ENCODE measurements around the gene PLCH1. TPM values are rescaled to one million over a fixed set of nuclear protein-coding genes. Genes with fewer than 3 reads are reported as not detected.

The PLCH1 gene
- total and polyA plus RNA-seq, 12 donors, result under 0.01 to 0.28 (median 0.10) TPM; not detected in 2

- H3K27ac ChIP-seq, result no peak overlapping the region
- no peaks in the 10 kb centered on the region for H3K36me3 ChIP-seq (replicated peaks in 1 of 2)
- no peaks in the 10 kb centered on the region for H3K27me3 ChIP-seq
- WGBS, 4 donors, result 73 to 81% (median 75%) methylated on average over 4 of the region's 4 CpGs
- H3K4me1 ChIP-seq (replicated peaks in 1 of 2), result no peaks in the 10 kb centered on the region
- TF ChIP-seq CTCF (IDR thresholded peaks at IDR 0.05), result no peak
- TF ChIP-seq POLR2A (IDR thresholded peaks at IDR 0.05), result no peak
- H3K9me3 ChIP-seq (replicated peaks in 1 of 3), result no peaks in the 10 kb centered on the region
- intact Hi-C loops (cut with DNase I), result no loop called here
- DNase-seq, result no peak
- H3K4me3 ChIP-seq, result no peak overlapping the region
These were observed 316.3 kb downstream of the PLCH1 start for GRCh38 chr3:155428563-155428962.

- intact Hi-C loops (cut with DNase I), result no loop called here
These were observed 318.2 kb downstream of the PLCH1 start for GRCh38 chr3:155426524-155427230.

GRCh38 chr3:155425396-155425795 lies 319.5 kb downstream of the PLCH1 start:
- no peaks in the 10 kb centered on the region for H3K36me3 ChIP-seq (replicated peaks in 1 of 2)
- intact Hi-C loops (cut with DNase I), result no loop called here
- no peaks in the 10 kb centered on the region for H3K4me1 ChIP-seq (replicated peaks in 1 of 2)
- no peak overlapping the region for H3K27ac ChIP-seq
- H3K27me3 ChIP-seq, result no peaks in the 10 kb centered on the region
- 71 to 78% (median 74%) methylated on average over 2 of the region's 2 CpGs for WGBS, 4 donors
- no peak for TF ChIP-seq CTCF (IDR thresholded peaks at IDR 0.05)
- no peak for TF ChIP-seq POLR2A (IDR thresholded peaks at IDR 0.05)
- H3K4me3 ChIP-seq, result no peak overlapping the region
- DNase-seq, result no peak
- no peaks in the 10 kb centered on the region for H3K9me3 ChIP-seq (replicated peaks in 1 of 3)

More at GRCh38 chr3:155426524-155427230, 318.2 kb downstream of the PLCH1 start:
- H3K4me1 ChIP-seq (replicated peaks in 1 of 2), result no peaks in the 10 kb centered on the region
- DNase-seq, result no peak
- H3K9me3 ChIP-seq (replicated peaks in 1 of 3), result no peaks in the 10 kb centered on the region
- H3K27ac ChIP-seq, result no peak overlapping the region
- 66 to 78% (median 69%) methylated on average over 3 of the region's 3 CpGs for WGBS, 4 donors
- TF ChIP-seq POLR2A (IDR thresholded peaks at IDR 0.05) (no peak), CTCF (IDR thresholded peaks at IDR 0.05) (no peak)
- H3K36me3 ChIP-seq (replicated peaks in 1 of 2), result no peaks in the 10 kb centered on the region
- H3K27me3 ChIP-seq, result no peaks in the 10 kb centered on the region
- no peak overlapping the region for H3K4me3 ChIP-seq

DNA sequence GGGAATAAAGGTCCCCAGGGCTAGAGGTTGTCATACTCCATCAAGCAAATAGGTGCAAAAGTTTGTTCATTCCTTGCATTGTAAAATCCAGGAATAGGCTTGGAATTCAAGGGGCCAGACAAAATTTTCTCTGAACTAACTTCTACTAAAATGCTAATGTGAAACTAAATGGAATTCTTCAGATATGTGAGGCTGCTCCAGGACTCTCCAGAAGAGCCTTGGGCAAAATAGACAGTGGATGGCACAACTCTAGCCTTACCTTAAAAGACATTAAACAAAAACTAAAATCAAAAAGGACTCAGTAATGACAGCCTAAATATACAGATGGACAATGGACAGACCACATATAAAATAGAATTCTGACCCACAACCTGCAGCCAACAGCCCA lies 320.6 kb downstream of the PLCH1 start:
- no peaks in the 10 kb centered on the region for H3K36me3 ChIP-seq (replicated peaks in 1 of 2)
- H3K4me3 ChIP-seq, result no peak overlapping the region
- intact Hi-C loops (cut with DNase I), result no loop called here
- no peaks in the 10 kb centered on the region for H3K4me1 ChIP-seq (replicated peaks in 1 of 2)
- no peak overlapping the region for H3K27ac ChIP-seq
- DNase-seq, result no peak
- H3K9me3 ChIP-seq (replicated peaks in 1 of 3), result no peaks in the 10 kb centered on the region
- no peak for TF ChIP-seq POLR2A (IDR thresholded peaks at IDR 0.05)
- no peak for TF ChIP-seq CTCF (IDR thresholded peaks at IDR 0.05)
- H3K27me3 ChIP-seq, result no peaks in the 10 kb centered on the region

Data from adrenal gland (tissue), 12 donors.